ENCODE measurements around the gene ZC3H4. TPM values are rescaled to one million over a fixed set of nuclear protein-coding genes. Genes with fewer than 3 reads are reported as not detected.

The ZC3H4 gene
- total RNA-seq, 1 donor from 2014 or later, result 23.9 TPM

DNA sequence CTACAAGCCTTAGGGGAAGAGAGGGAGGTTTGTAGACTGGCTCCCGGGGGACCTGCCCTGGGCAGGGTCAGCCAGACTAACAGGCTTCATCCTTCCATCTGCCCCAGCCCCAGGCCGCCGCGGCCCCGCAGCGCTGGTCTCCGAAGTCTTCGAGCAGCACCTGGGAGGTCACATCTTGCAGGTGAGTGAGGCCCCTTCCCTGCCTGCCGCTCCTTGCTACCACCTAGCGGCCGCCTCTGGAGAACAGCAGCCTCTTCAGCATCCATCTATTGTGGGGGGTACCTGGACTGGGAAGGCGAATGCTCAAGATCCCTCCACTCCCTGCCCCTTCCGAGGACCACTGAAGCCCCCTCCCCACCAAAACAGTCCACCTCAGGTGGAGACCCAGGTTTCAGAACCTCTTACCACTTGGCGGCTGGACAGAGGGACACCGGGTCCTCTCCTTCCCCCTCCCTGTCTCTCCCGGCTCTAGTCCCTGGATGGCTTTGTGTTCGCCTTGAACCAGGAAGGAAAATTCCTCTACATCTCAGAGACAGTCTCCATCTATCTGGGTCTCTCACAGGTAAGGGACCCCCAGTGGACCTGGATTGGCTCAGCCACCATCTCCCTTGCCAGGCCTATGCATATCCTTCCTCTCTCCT is 81.3 kb downstream of the ZC3H4 start:
- DNase-seq (ENCODE audit: low read depth), result no peak
- Histone ChIP-seq H3K36me3 (ENCODE audit: control insufficient read depth, insufficient read depth, low read length) (no peaks in the 10 kb centered on the region), H3K27me3 (ENCODE audit: control insufficient read depth, insufficient read depth, low read length) (peaks cover 14% of the 10 kb centered on the region), H3K4me3 (ENCODE audit: low read depth, low read length) (no peak overlapping the region)
- peak; percentile 94 for TF ChIP-seq CTCF (IDR thresholded peaks at IDR 0.05; ENCODE audit: insufficient read depth, low read length, poor library complexity, severe bottlenecking)

- no peak for TF ChIP-seq CTCF (IDR thresholded peaks at IDR 0.05; ENCODE audit: insufficient read depth, low read length, poor library complexity, severe bottlenecking)
- peaks cover 32% of the 10 kb centered on the region for H3K27me3 ChIP-seq (ENCODE audit: control insufficient read depth, insufficient read depth, low read length)
These were observed 85.4 kb downstream of the ZC3H4 start for GRCh38 chr19:47028195-47028601.

GRCh38 chr19:47027586-47028088 is 85.9 kb downstream of the ZC3H4 start:
- Histone ChIP-seq H3K4me3 (ENCODE audit: low read depth, low read length) (no peak overlapping the region), H3K36me3 (ENCODE audit: control insufficient read depth, insufficient read depth, low read length) (no peaks in the 10 kb centered on the region), H3K27me3 (ENCODE audit: control insufficient read depth, insufficient read depth, low read length) (peaks cover 37% of the 10 kb centered on the region)
- DNase-seq (ENCODE audit: low read depth), result no peak
- TF ChIP-seq CTCF (IDR thresholded peaks at IDR 0.05; ENCODE audit: insufficient read depth, low read length, poor library complexity, severe bottlenecking), result no peak

More at GRCh38 chr19:47028195-47028601, 85.4 kb downstream of the ZC3H4 start:
- H3K36me3 ChIP-seq (ENCODE audit: control insufficient read depth, insufficient read depth, low read length), result no peaks in the 10 kb centered on the region
- no peak overlapping the region for H3K4me3 ChIP-seq (ENCODE audit: low read depth, low read length)
- no peak for DNase-seq (ENCODE audit: low read depth)

DNA sequence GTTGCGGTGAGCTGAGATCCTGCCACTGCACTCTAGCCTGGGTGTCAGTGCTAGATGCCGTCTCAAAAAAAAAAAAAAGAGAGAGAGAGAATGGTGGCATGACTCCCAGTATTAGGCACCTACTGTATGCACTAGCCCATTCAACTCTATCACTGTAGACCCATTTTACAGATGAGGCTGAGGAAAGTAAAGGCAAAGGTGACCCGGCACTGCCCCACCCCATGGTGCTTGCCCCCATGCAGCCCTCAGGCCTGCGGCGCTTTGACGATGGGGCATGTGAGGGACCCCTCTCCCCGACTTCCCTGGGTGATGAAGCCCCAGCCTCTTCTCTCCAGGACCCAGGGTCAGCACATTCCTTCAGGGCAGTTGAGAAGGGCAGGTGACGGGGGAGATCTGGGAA is 86.7 kb downstream of the ZC3H4 start:
- Histone ChIP-seq H3K36me3 (ENCODE audit: control insufficient read depth, insufficient read depth, low read length) (no peaks in the 10 kb centered on the region), H3K4me3 (ENCODE audit: low read depth, low read length) (no peak overlapping the region), H3K27me3 (ENCODE audit: control insufficient read depth, insufficient read depth, low read length) (peaks cover 42% of the 10 kb centered on the region)
- DNase-seq (ENCODE audit: low read depth), result no peak
- no peak for TF ChIP-seq CTCF (IDR thresholded peaks at IDR 0.05; ENCODE audit: insufficient read depth, low read length, poor library complexity, severe bottlenecking)

DNA sequence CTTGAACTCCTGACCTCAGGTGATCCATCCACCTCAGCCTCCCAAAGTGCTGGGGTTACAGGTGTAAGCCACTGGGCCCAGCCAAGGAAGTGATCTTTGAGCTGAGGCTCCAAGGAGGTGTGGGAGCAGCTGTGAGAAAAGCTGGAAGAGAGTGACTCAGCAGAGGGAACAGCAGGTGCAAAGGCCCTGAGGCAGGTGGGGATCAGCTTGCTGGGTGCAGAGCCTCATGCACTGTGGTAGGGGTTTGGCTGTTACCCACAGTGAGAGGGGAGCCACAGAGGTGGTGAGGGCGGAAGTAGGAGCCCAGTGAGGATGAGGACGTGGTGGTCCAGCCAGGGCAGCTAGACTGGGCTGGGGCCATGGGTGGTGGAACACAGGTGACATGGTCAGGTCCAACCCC is 87.4 kb downstream of the ZC3H4 start:
- TF ChIP-seq CTCF (IDR thresholded peaks at IDR 0.05; ENCODE audit: insufficient read depth, low read length, poor library complexity, severe bottlenecking), result no peak
- no peak for DNase-seq (ENCODE audit: low read depth)
- H3K36me3 ChIP-seq (ENCODE audit: control insufficient read depth, insufficient read depth, low read length), result no peaks in the 10 kb centered on the region
- peaks cover 50% of the 10 kb centered on the region for H3K27me3 ChIP-seq (ENCODE audit: control insufficient read depth, insufficient read depth, low read length)
- H3K4me3 ChIP-seq (ENCODE audit: low read depth, low read length), result no peak overlapping the region

- no peak for TF ChIP-seq CTCF (IDR thresholded peaks at IDR 0.05; ENCODE audit: insufficient read depth, low read length, poor library complexity, severe bottlenecking)
- Histone ChIP-seq H3K36me3 (ENCODE audit: control insufficient read depth, insufficient read depth, low read length) (no peaks in the 10 kb centered on the region), H3K4me3 (ENCODE audit: low read depth, low read length) (no peak overlapping the region), H3K27me3 (ENCODE audit: control insufficient read depth, insufficient read depth, low read length) (peaks cover 63% of the 10 kb centered on the region)
- DNase-seq (ENCODE audit: low read depth), result no peak
These were observed 89.1 kb downstream of the ZC3H4 start for GRCh38 chr19:47024502-47024901.

All from kidney epithelial cell (primary cell).